A549 (cell line): ENCODE results near the gene ZW10. TPM values are rescaled to one million over a fixed set of nuclear protein-coding genes. Genes with fewer than 3 reads are reported as not detected.

Experiments
- ATAC-seq, 2 experiments: fragments of 200-7000 bp in 1 of 2; fragments of >200 bp in 1 of 2; cut with Nextera tagmentation in 1 of 2; cut with Tn5 transposase in 1 of 2; 3 replicates each; pipeline versions ENCODE4 v1.8.0 to v1.9.1; 2018 to 2020; ENCODE audit warnings: mild to moderate bottlenecking in 1 of 2, moderate library complexity in 1 of 2
- CTCF ChIA-PET: fragments of 300-600 bp; sonication (Branson Sonifier 250); formaldehyde crosslinking; extraction: SDS; loops from one replicate; lab custom pipeline; 2021; ENCODE audit warnings: antibody characterized with exemption, inconsistent platforms; lab: Yijun Ruan, JAX
- POLR2A ChIA-PET: fragments of 350-600 bp; formaldehyde crosslinking; extraction: SDS; loops from one replicate; lab custom pipeline; 2021; ENCODE audit warnings: antibody characterized with exemption, inconsistent platforms; lab: Yijun Ruan, JAX
- DNase-seq, 2 experiments: peaks; one replicate each; pipeline versions ENCODE4 v3.0.0 to v3.0.0-alpha.2; 2011 to 2016; ENCODE audit warnings: low read depth in 1 of 2, low spot score in 1 of 2
- FAIRE-seq: peaks from 2 replicates; lab custom pipeline; 2011; peaks lifted over from hg19 to GRCh38; lab: Jason Lieb, UNC
- H3K27ac ChIP-seq, 2 experiments: fragments of >200 bp; sonication (Bioruptor Twin); formaldehyde crosslinking; 3 replicates each; pipeline ENCODE4 v1.5.1; 2016 to 2017
- H3K4me1 ChIP-seq: fragments of >200 bp; sonication (Bioruptor Twin); formaldehyde crosslinking; 3 replicates; pipeline ENCODE4 v1.6.1; 2016
- H3K4me2 ChIP-seq: fragments of >200 bp; sonication (Bioruptor Twin); formaldehyde crosslinking; 3 replicates; pipeline ENCODE4 v1.6.1; 2016
- H3K4me3 ChIP-seq: fragments of >200 bp; sonication (Bioruptor Twin); formaldehyde crosslinking; 3 replicates; pipeline ENCODE4 v1.5.1; 2016
- H3K9me3 ChIP-seq: fragments of >200 bp; sonication (Bioruptor Twin); formaldehyde crosslinking; 3 replicates; pipeline ENCODE4 v1.6.1; 2016
- BCL3 ChIP-seq: fragments of >200 bp; sonication (Bioruptor Twin); formaldehyde crosslinking; IDR thresholded peaks from 3 replicates; pipeline ENCODE4 v1.6.1; 2016
- CBX2 ChIP-seq: fragments of 200-600 bp; sonication (generic); IDR thresholded peaks from 2 replicates; pipeline ENCODE4 v1.6.1; 2016; ENCODE audit warnings: low read depth, mild to moderate bottlenecking, borderline replicate concordance
- EHF ChIP-seq: fragments of 250-450 bp; sonication (Bioruptor Pico); IDR thresholded peaks from 2 replicates; pipeline ENCODE4 v1.5.0; 2020; ENCODE audit warnings: mild to moderate bottlenecking
- EHMT2 ChIP-seq: fragments of 200-600 bp; sonication (generic); IDR thresholded peaks from 2 replicates; pipeline ENCODE4 v1.6.1; 2016; ENCODE audit warnings: antibody characterized with exemption, low read depth, mild to moderate bottlenecking, moderate library complexity
- EP300 ChIP-seq, 2 experiments: fragments of >200 bp; sonication (Bioruptor Twin); formaldehyde crosslinking; IDR thresholded peaks; 2 replicates in 1 of 2; 3 replicates in 1 of 2; pipeline ENCODE4 v1.6.1; 2016 to 2017
- GATA3 ChIP-seq: IDR thresholded peaks from 2 replicates; pipeline ENCODE4 v1.6.1; 2012; ENCODE audit warnings: borderline replicate concordance
- HDAC2 ChIP-seq: fragments of 200-600 bp; sonication (generic); IDR thresholded peaks from 2 replicates; pipeline ENCODE4 v1.6.1; 2016
- HES2 ChIP-seq: fragments of >200 bp; sonication (Bioruptor Twin); formaldehyde crosslinking; IDR thresholded peaks from 2 replicates; pipeline ENCODE4 v1.6.1; 2016
- HMGXB4 ChIP-seq: fragments of 250-450 bp; sonication (Bioruptor Pico); IDR thresholded peaks from 2 replicates; pipeline ENCODE4 v1.5.0; 2021; ENCODE audit warnings: mild to moderate bottlenecking, moderate library complexity, borderline replicate concordance
- HOXA7 ChIP-seq: fragments of 250-450 bp; sonication (Bioruptor Pico); IDR thresholded peaks from 2 replicates; pipeline ENCODE4 v1.5.0; 2020; ENCODE audit warnings: mild to moderate bottlenecking, moderate library complexity
- JUN ChIP-seq, 2 experiments: fragments of >200 bp; sonication (Bioruptor Twin); formaldehyde crosslinking; IDR thresholded peaks; 2 replicates in 1 of 2; 3 replicates in 1 of 2; pipeline ENCODE4 v1.6.1; 2016 to 2017
- KDM5A ChIP-seq: fragments of 200-600 bp; sonication (generic); IDR thresholded peaks from 2 replicates; pipeline ENCODE4 v1.6.1; 2016; ENCODE audit warnings: antibody characterized with exemption, mild to moderate bottlenecking
- MAFK ChIP-seq: fragments of 450-650 bp; IDR thresholded peaks from 2 replicates; pipeline ENCODE4 v1.6.1; 2014; ENCODE audit not compliant: partially characterized antibody
- NFE2L2 ChIP-seq: fragments of 150-350 bp; conservative IDR thresholded peaks from 2 replicates; pipeline ENCODE4 v1.6.1; 2014; ENCODE audit warnings: low read length
- POLR2AphosphoS2 ChIP-seq: conservative IDR thresholded peaks from 2 replicates; pipeline ENCODE4 v1.6.1; 2012; ENCODE audit warnings: low read length, improper control_type of control experiment, inconsistent platforms
- RAD21 ChIP-seq, 2 experiments: fragments of >200 bp in 1 of 2; sonication (Bioruptor Twin) in 1 of 2; formaldehyde crosslinking in 1 of 2; IDR thresholded peaks in 1 of 2; conservative IDR thresholded peaks in 1 of 2; 2 replicates in 1 of 2; 3 replicates in 1 of 2; pipeline ENCODE4 v1.6.1; 2012 to 2018; ENCODE audit warnings: inconsistent platforms in 1 of 2
- RARB ChIP-seq: fragments of 250-450 bp; sonication (Bioruptor Pico); IDR thresholded peaks from 2 replicates; pipeline ENCODE4 v1.8.0; 2021; ENCODE audit warnings: mild to moderate bottlenecking, moderate library complexity
- RCOR1 ChIP-seq: fragments of 150-350 bp; IDR thresholded peaks from 2 replicates; pipeline ENCODE4 v1.6.1; 2014; ENCODE audit warnings: antibody characterized with exemption, low read length, low read depth
- SMC3 ChIP-seq: fragments of >200 bp; sonication (Bioruptor Twin); formaldehyde crosslinking; IDR thresholded peaks from 3 replicates; pipeline ENCODE4 v1.6.1; 2018; ENCODE audit warnings: inconsistent platforms
- SREBF2 ChIP-seq: fragments of 450-650 bp; IDR thresholded peaks from 2 replicates; pipeline ENCODE4 v1.6.1; 2014; ENCODE audit warnings: mild to moderate bottlenecking, moderate library complexity
- TP53 ChIP-seq: fragments of 250-450 bp; sonication (Bioruptor Pico); IDR thresholded peaks from 2 replicates; pipeline ENCODE4 v1.5.0; 2021; ENCODE audit warnings: mild to moderate bottlenecking, moderate library complexity
- ZC3H11A ChIP-seq: fragments of 450-650 bp; IDR thresholded peaks from 2 replicates; pipeline ENCODE4 v1.6.1; 2014; ENCODE audit warnings: antibody characterized with exemption, mild to moderate bottlenecking
- ZSCAN20 ChIP-seq: fragments of 250-450 bp; sonication (Bioruptor Pico); IDR thresholded peaks from 2 replicates; pipeline ENCODE4 v1.8.0; 2022; ENCODE audit warnings: mild to moderate bottlenecking, moderate library complexity
- WGBS: methylation state at CpG from one replicate; pipeline ENCODE4 v1.1.6; 2017; ENCODE audit errors: missing lambda C conversion rate; 5-methylcytosine and 5-hydroxymethylcytosine counted together
- polyA plus RNA-seq, 4 experiments: library from polyadenylated mRNA; depleted of rRNA in 3 of 4; stranded (reverse); fragments of >200 nt; fragmentation: RNase III in 1 of 4; extraction: RNeasy Plus Mini Kit Qiagen cat#74134 plus additional on column Dnase treatment in 1 of 4; gene quantifications; 2 replicates in 3 of 4; 3 replicates in 1 of 4; pipeline ENCODE4 v1.2.3, GENCODE V29; 2011 to 2017
- TF ChIP-seq, protein P1 (sequence below): IDR thresholded peaks from 2 replicates; pipeline ENCODE4 v1.6.1; 2012
- TF ChIP-seq, protein P2 (sequence below): fragments of 150-350 bp; IDR thresholded peaks from 2 replicates; pipeline ENCODE4 v1.6.1; 2014; ENCODE audit warnings: low read depth, mild to moderate bottlenecking, low read length
- TF ChIP-seq, protein P3 (sequence below): fragments of >200 bp; sonication (Bioruptor Twin); formaldehyde crosslinking; IDR thresholded peaks from 3 replicates; pipeline ENCODE4 v1.5.1; 2016
- TF ChIP-seq, protein P4 (sequence below): IDR thresholded peaks from 2 replicates; pipeline ENCODE4 v1.6.1; 2012; ENCODE audit warnings: low read depth, borderline replicate concordance

ZW10 gene
- polyA plus RNA-seq, 2 of the 4 experiments (the other 2 are of a cell fraction): 12.9 to 13.9 TPM

GRCh38 chr11:113808931-113809330 lies 35.4 kb upstream of the ZW10 start:
- no peaks in the 10 kb centered on the region for H3K9me3 ChIP-seq
- no peak overlapping the region for H3K4me3 ChIP-seq
- FAIRE-seq (no peak), ATAC-seq (no peak), DNase-seq (no peak)
- no peak overlapping the region for H3K27ac ChIP-seq
- H3K4me2 ChIP-seq: no peak overlapping the region
- ChIA-PET POLR2A (no interaction called here), CTCF (no interaction called here)
- no peak for TF ChIP-seq NFE2L2
- TF ChIP-seq EP300 (IDR thresholded peaks at IDR 0.05): no peak
- TF ChIP-seq TP53 (CRISPR knock-in tag): no peak
- no peak for TF ChIP-seq POLR2AphosphoS2
- no peak for TF ChIP-seq EHMT2
- no peak for TF ChIP-seq HES2
- TF ChIP-seq HMGXB4 (CRISPR knock-in tag): no peak
- no peak for TF ChIP-seq RARB (CRISPR knock-in tag)
- no peak for TF ChIP-seq HOXA7
- no peak for TF ChIP-seq JUN (IDR thresholded peaks at IDR 0.05)
- TF ChIP-seq, protein P1, sequence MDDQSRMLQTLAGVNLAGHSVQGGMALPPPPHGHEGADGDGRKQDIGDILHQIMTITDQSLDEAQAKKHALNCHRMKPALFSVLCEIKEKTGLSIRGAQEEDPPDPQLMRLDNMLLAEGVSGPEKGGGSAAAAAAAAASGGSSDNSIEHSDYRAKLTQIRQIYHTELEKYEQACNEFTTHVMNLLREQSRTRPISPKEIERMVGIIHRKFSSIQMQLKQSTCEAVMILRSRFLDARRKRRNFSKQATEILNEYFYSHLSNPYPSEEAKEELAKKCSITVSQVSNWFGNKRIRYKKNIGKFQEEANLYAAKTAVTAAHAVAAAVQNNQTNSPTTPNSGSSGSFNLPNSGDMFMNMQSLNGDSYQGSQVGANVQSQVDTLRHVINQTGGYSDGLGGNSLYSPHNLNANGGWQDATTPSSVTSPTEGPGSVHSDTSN: no peak
- no peak for TF ChIP-seq SREBF2
- TF ChIP-seq RAD21 (conservative IDR thresholded peaks at IDR 0.05 in 1 of 2, IDR thresholded peaks at IDR 0.05 in 1 of 2): no peak
- TF ChIP-seq CBX2: no peak
- TF ChIP-seq, protein P2, sequence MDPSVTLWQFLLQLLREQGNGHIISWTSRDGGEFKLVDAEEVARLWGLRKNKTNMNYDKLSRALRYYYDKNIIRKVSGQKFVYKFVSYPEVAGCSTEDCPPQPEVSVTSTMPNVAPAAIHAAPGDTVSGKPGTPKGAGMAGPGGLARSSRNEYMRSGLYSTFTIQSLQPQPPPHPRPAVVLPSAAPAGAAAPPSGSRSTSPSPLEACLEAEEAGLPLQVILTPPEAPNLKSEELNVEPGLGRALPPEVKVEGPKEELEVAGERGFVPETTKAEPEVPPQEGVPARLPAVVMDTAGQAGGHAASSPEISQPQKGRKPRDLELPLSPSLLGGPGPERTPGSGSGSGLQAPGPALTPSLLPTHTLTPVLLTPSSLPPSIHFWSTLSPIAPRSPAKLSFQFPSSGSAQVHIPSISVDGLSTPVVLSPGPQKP: no peak
- no peak for TF ChIP-seq MAFK
- no peak for TF ChIP-seq HDAC2
- no peak for TF ChIP-seq KDM5A
- no peak for TF ChIP-seq RCOR1
- WGBS: 45% methylated on average over 2 of the region's 2 CpGs
- no peaks in the 10 kb centered on the region for H3K4me1 ChIP-seq

GRCh38 chr11:113806406-113806805 lies 32.9 kb upstream of the ZW10 start:
- DNase-seq: peak; percentile 4 to 35
- H3K27ac ChIP-seq: no peak overlapping the region
- H3K4me1 ChIP-seq: no peaks in the 10 kb centered on the region
- H3K4me2 ChIP-seq: no peak overlapping the region
- ChIA-PET POLR2A (interaction anchor here (1.2 kb wide), 1 partner anchor 9 kb away, joined by 3 read pairs; no protein-coding TSS in a partner anchor), CTCF (interaction anchor here (0.7 to 3.0 kb wide), 7 partner anchors 9 to 457 kb away, joined by 3 to 27 read pairs (median 4); no protein-coding TSS in a partner anchor)
- no peak for FAIRE-seq
- no peak overlapping the region for H3K4me3 ChIP-seq
- H3K9me3 ChIP-seq: no peaks in the 10 kb centered on the region
- 95% methylated on average over 2 of the region's 2 CpGs for WGBS
- TF ChIP-seq SMC3 (peak; percentile 18; the same call in 1 of the 3 replicates), RAD21 (conservative IDR thresholded peaks at IDR 0.05 in 1 of 2, IDR thresholded peaks at IDR 0.05 in 1 of 2) (peak in 1 of 2 experiments; percentile 29; a peak in 1 of 5 replicates), EHF (CRISPR knock-in tag) (no peak), EP300 (IDR thresholded peaks at IDR 0.05) (no peak), TP53 (CRISPR knock-in tag) (no peak), ZC3H11A (no peak), ZSCAN20 (CRISPR knock-in tag) (no peak), CBX2 (no peak), RCOR1 (no peak), BCL3 (no peak), GATA3 (no peak), HOXA7 (no peak)
- TF ChIP-seq, protein P3, sequence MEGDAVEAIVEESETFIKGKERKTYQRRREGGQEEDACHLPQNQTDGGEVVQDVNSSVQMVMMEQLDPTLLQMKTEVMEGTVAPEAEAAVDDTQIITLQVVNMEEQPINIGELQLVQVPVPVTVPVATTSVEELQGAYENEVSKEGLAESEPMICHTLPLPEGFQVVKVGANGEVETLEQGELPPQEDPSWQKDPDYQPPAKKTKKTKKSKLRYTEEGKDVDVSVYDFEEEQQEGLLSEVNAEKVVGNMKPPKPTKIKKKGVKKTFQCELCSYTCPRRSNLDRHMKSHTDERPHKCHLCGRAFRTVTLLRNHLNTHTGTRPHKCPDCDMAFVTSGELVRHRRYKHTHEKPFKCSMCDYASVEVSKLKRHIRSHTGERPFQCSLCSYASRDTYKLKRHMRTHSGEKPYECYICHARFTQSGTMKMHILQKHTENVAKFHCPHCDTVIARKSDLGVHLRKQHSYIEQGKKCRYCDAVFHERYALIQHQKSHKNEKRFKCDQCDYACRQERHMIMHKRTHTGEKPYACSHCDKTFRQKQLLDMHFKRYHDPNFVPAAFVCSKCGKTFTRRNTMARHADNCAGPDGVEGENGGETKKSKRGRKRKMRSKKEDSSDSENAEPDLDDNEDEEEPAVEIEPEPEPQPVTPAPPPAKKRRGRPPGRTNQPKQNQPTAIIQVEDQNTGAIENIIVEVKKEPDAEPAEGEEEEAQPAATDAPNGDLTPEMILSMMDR: peak; percentile 31
- TF ChIP-seq, protein P4, sequence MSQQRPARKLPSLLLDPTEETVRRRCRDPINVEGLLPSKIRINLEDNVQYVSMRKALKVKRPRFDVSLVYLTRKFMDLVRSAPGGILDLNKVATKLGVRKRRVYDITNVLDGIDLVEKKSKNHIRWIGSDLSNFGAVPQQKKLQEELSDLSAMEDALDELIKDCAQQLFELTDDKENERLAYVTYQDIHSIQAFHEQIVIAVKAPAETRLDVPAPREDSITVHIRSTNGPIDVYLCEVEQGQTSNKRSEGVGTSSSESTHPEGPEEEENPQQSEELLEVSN: no peak
- peak; percentile 88 to 94 for ATAC-seq
